IPS-18a (cell line): ENCODE results near the gene SH2D7.

Source experiments
- H3K27ac ChIP-seq: one replicate; pipeline ENCODE4 v1.5.1; 2013; ENCODE audit warnings: low read length
- H3K27me3 ChIP-seq: one replicate; pipeline ENCODE4 v1.6.1; 2013; ENCODE audit warnings: mild to moderate bottlenecking, low read length; ENCODE audit not compliant: control insufficient read depth, insufficient read depth
- H3K36me3 ChIP-seq: one replicate; pipeline ENCODE4 v1.6.1; 2013; ENCODE audit warnings: low read depth, low read length; ENCODE audit not compliant: control insufficient read depth
- H3K4me1 ChIP-seq: one replicate; pipeline ENCODE4 v1.6.1; 2013; ENCODE audit warnings: low read depth, low read length; ENCODE audit not compliant: control insufficient read depth
- H3K4me3 ChIP-seq: one replicate; pipeline ENCODE4 v1.5.1; 2013; ENCODE audit warnings: low read length
- H3K9ac ChIP-seq: one replicate; pipeline ENCODE4 v1.6.1; 2013; ENCODE audit warnings: mild to moderate bottlenecking, low read length, moderate library complexity
- H3K9me3 ChIP-seq: one replicate; pipeline ENCODE4 v1.6.1; 2013; ENCODE audit warnings: low read depth, low read length; ENCODE audit not compliant: control insufficient read depth

The SH2D7 gene

DNA sequence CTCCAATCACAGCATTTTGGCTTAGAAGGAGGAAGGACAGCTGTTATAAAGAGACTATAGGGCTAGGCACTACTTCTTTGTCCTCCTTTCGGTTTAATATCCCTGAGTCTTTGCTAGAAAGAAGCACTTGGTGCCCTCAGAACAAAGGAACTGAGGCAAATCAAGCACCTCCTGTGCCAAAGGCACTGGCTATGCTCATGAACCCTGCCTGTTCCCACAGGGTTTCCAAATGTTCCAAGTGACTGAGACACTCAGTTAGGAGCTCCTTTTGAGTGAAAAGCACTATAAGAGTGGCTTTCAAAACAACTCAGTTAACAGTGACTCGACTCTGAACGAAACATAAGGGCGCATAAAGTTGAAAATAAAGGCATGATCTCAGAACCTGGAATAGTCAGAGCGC lies 39.8 kb upstream of the SH2D7 start:
- H3K4me1 ChIP-seq, result no peaks in the 10 kb centered on the region
- H3K36me3 ChIP-seq, result no peaks in the 10 kb centered on the region
- H3K27ac ChIP-seq, result no peak overlapping the region
- H3K9ac ChIP-seq, result no peak overlapping the region
- no peaks in the 10 kb centered on the region for H3K27me3 ChIP-seq
- H3K4me3 ChIP-seq, result no peak overlapping the region
- no peaks in the 10 kb centered on the region for H3K9me3 ChIP-seq

DNA sequence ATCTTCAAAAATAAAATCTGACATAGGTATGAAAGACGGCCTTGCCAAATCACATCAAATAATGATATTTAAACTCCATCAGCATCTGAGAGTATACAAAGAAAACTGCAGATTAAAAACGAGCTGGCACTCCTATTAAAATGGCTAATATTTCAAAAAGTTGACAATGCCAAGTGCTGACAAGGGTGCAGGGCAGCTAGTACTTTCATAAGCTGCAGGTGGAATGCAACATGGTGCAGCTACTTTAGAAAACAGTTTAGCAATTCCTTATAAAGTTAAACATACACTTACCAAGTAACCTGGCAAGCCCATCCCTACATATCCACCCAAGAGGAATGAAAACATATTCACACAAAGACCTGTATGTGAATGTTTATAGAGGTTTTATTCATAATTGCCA lies 37.8 kb upstream of the SH2D7 start:
- Histone ChIP-seq H3K27me3 (no peaks in the 10 kb centered on the region), H3K9ac (no peak overlapping the region), H3K9me3 (no peaks in the 10 kb centered on the region), H3K4me1 (no peaks in the 10 kb centered on the region), H3K4me3 (no peak overlapping the region), H3K27ac (no peak overlapping the region), H3K36me3 (no peaks in the 10 kb centered on the region)

DNA sequence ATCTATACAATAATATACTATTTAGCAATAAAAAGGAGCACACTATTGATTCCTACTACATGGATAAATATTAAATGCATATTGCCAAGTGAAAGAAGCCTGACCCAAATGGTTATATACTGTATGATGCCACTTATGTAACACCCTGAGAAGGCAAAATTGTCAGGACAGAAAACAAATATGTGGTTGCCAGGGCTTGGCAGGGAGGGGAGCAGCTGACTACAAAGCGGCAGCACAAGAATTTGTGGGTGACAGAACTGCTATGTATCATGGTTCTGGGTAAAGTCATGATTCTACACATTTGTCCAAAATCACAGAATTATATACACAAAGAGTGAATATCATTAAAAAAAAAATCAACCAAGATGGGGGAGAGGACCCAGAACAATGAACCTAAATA lies 37.4 kb upstream of the SH2D7 start:
- H3K9ac ChIP-seq, result no peak overlapping the region
- no peak overlapping the region for H3K4me3 ChIP-seq
- no peaks in the 10 kb centered on the region for H3K4me1 ChIP-seq
- no peaks in the 10 kb centered on the region for H3K27me3 ChIP-seq
- no peak overlapping the region for H3K27ac ChIP-seq
- H3K36me3 ChIP-seq, result no peaks in the 10 kb centered on the region
- H3K9me3 ChIP-seq, result no peaks in the 10 kb centered on the region

DNA sequence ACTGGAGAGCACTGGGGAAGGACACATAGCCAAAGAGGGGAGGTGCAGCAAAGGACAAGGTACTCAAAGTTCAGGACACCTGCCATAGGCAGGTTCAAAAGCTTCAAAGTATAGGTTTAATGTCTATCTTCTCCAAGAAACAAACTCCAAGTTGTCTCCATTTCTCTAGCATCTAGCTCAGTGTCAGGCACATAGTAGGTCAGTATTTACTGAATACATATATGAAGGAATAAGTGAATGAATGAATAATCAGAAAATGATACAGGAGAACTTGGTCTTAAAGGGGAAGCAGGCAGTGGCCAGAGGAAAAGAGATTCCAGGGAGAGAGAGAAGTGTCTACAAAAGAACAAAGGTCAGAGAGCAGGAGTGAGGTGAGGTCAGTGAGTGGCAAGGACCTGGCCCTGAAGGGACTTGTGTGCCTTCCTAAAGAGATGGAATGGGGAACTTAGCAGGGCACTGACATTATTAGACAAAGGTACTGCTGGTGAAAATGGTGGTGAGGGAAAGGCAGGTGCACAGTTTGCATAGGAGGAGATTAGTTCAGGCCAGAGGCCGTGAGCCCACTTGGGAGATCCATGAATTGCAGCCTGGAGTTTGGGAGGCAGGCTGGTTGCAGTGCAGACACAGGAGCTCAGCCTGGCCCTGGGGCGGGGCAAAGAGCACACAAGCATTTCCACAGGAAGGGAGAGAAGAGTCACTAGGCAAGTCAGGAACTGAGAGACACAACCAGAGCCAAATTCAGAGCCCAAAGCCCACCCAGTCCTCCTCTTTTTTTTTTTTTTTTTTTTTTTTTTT lies 36.2 kb upstream of the SH2D7 start:
- no peaks in the 10 kb centered on the region for H3K27me3 ChIP-seq
- no peaks in the 10 kb centered on the region for H3K36me3 ChIP-seq
- H3K27ac ChIP-seq, result no peak overlapping the region
- no peaks in the 10 kb centered on the region for H3K4me1 ChIP-seq
- H3K9ac ChIP-seq, result no peak overlapping the region
- no peaks in the 10 kb centered on the region for H3K9me3 ChIP-seq
- H3K4me3 ChIP-seq, result no peak overlapping the region

DNA sequence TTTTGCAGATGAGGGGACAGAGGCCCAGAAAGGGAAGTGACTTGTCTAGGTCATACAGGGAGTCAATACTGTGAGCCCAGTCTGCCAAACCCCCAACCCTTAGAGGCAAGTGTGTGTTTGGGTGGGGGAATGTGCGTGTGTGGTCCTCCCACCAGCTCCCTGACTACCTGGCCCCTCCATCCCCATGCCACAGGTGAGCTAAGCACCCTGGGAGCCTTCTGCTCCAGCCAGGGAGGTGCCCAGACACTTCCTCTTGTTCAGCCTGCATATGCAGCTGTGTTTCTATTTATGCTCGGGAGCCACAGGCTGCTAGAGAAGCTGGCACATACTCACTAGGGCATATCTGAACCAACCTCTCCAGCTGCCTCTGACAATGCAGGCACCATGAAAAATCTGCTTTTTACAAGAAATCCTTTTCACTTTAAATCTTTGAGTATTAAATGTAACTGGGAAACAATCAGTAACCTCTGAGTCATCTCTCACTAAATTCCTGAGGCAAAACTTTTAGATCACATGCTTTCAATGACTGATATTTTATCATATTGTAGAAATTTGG lies 35.6 kb upstream of the SH2D7 start:
- no peaks in the 10 kb centered on the region for H3K9me3 ChIP-seq
- H3K27ac ChIP-seq, result no peak overlapping the region
- H3K9ac ChIP-seq, result no peak overlapping the region
- H3K4me3 ChIP-seq, result no peak overlapping the region
- no peaks in the 10 kb centered on the region for H3K36me3 ChIP-seq
- no peaks in the 10 kb centered on the region for H3K27me3 ChIP-seq
- peaks cover 1% of the 10 kb centered on the region for H3K4me1 ChIP-seq

DNA sequence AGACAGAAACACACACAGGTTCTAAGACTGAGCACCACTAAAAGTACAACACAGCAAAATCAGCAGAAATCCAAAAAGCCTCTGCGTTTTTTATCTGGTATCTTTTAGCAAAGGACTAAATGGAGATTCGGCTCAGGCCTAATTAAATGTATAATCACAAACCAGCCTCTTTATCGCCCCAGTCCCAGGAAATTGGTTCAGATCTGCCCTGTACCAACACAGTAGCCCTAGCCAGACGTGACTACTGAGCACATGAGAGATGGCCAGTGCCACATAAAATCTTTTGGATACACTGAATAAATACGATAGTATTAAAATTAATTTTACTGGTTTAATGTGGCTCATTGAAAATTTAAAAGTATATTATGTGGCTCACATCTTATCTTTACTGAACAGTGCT lies 34.6 kb upstream of the SH2D7 start:
- Histone ChIP-seq H3K4me3 (no peak overlapping the region), H3K36me3 (no peaks in the 10 kb centered on the region), H3K27me3 (no peaks in the 10 kb centered on the region), H3K27ac (no peak overlapping the region), H3K9me3 (no peaks in the 10 kb centered on the region), H3K9ac (no peak overlapping the region), H3K4me1 (peaks cover 7% of the 10 kb centered on the region)

DNA sequence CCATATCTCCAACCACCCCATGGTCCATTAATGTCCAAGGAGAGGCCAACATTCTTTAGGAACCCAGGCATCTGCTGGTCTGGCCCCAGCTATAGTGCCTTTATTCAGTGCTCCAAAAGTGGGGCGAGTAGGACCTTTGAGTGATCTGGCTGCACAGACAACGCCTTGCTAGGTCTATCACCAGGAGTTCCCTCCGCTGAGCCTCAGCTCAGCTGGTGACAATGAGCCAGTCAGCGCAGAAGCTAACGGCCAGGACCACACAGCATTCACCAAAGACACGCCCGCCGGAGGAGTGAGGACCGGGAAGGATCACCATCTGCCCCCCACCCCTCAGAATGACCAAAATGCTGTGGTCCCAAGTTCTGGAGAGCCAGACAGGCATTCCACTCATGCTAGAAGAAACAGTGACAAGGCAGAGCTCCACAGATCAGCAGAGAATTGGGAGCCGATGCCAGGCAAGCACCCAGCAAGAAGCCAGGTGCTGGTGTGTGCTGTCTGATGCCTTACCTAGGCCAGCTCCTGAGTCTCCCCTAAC lies 33.9 kb upstream of the SH2D7 start:
- Histone ChIP-seq H3K9me3 (no peaks in the 10 kb centered on the region), H3K4me1 (peaks cover 7% of the 10 kb centered on the region), H3K4me3 (no peak overlapping the region), H3K9ac (no peak overlapping the region), H3K27me3 (no peaks in the 10 kb centered on the region), H3K36me3 (no peaks in the 10 kb centered on the region), H3K27ac (no peak overlapping the region)

DNA sequence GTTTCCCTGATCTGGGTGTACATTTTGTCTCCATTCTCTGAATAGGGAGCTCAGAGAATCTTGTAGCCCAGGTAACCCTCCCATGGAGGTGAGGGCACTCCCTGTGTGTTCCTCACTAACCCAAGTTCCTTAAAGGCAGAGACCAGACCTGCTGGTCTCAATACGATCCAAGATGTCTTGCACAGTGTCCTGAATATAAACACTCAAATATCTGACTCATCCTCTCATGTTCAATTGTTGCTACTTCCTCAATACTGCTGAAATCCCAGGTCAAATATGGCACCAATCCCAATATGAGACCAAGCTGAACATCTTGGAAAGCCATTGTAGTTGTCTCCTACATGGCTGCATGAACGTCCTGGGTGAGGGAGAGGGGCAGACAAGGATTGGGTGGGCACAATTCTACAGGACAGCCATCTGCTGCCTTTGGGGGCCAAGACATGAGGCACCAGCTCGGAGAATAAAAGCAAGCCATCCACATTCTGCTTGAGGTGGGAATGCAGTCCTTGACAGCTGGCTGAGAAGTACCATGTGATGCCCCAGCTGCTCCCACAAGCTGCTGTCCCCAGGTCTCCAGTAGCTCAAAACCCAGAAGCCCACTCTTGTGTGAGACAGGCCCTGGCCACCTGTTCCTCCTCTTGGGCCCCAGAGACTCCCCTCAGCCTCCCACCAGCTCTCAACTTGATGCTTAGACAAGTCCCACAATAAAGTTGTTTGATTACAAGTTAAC lies 33.1 kb upstream of the SH2D7 start:
- no peak overlapping the region for H3K27ac ChIP-seq
- no peak overlapping the region for H3K4me3 ChIP-seq
- H3K4me1 ChIP-seq, result peaks cover 7% of the 10 kb centered on the region
- no peak overlapping the region for H3K9ac ChIP-seq
- H3K36me3 ChIP-seq, result no peaks in the 10 kb centered on the region
- no peaks in the 10 kb centered on the region for H3K27me3 ChIP-seq
- no peaks in the 10 kb centered on the region for H3K9me3 ChIP-seq

DNA sequence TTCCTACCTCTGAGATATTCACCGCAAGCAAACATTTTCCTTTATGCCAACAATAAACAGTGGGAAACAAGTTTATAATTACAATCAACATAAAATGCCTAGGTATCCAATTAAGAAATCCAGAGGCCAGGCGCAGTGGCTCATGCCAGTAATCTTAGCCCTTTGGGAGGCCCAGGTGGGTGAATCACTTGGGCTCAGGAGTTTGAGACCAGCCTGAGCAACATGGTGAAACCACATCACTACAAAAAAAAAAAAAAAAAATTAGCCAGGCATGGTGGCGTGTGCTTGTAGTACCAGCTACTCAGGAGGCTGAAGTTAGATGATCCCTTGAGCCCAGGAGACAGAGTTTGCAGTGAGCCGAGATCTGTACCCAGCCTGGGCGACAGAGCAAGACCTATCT lies 32.1 kb upstream of the SH2D7 start:
- Histone ChIP-seq H3K4me1 (peaks cover 7% of the 10 kb centered on the region), H3K9ac (no peak overlapping the region), H3K9me3 (no peaks in the 10 kb centered on the region), H3K4me3 (no peak overlapping the region), H3K27ac (no peak overlapping the region), H3K27me3 (no peaks in the 10 kb centered on the region), H3K36me3 (no peaks in the 10 kb centered on the region)

DNA sequence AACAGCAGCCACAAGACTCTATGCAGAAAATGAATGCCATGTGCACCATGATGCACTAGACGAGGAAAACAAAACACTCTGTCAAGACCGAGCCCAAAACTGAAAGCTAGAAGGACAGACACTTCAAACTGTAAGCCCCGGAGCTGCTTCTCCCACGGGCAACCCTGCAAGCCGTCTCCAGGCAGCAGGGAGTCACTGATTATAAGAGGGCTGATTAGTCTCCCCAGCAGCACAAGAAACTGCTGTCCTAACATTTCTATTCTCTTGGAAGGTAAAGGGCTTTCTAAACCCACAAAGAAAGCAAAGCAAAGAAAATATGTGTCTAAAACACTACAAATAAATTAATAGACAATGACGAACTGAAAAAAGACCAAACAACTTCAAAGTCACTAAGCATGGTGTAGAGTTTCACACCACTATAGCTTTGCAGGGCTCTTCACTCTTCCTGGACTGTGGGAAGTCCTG lies 30.4 kb upstream of the SH2D7 start:
- Histone ChIP-seq H3K9me3 (no peaks in the 10 kb centered on the region), H3K4me1 (peaks cover 22% of the 10 kb centered on the region), H3K27ac (no peak overlapping the region), H3K27me3 (no peaks in the 10 kb centered on the region), H3K36me3 (no peaks in the 10 kb centered on the region), H3K9ac (no peak overlapping the region), H3K4me3 (no peak overlapping the region)

DNA sequence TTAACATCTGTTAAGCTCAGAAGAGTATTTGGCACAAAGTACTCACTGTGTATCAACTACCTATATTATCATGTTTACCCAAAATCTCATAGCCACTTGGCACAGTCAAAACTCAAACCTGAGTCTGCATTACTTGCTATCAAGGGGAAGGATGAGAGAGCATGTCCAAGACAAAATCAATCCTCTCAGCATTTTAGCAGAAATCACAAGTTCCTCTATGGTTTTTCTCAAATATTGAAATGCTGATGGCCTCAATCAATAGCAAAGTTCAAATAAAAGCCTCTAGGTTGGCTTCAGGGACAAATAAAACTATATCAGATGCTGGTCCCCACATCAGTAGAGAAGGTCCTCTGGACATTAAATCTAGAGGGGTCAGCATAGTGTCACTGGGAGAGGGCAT lies 29.1 kb upstream of the SH2D7 start:
- H3K27me3 ChIP-seq, result no peaks in the 10 kb centered on the region
- H3K4me3 ChIP-seq, result no peak overlapping the region
- H3K9me3 ChIP-seq, result no peaks in the 10 kb centered on the region
- no peak overlapping the region for H3K27ac ChIP-seq
- peaks cover 34% of the 10 kb centered on the region for H3K4me1 ChIP-seq
- H3K36me3 ChIP-seq, result no peaks in the 10 kb centered on the region
- no peak overlapping the region for H3K9ac ChIP-seq
